HG03378 (cell line): ENCODE data around the gene LPCAT1.
"Not testable (repeated sequence)": the region's sequence is repeated elsewhere in the genome, so short reads cannot be mapped to it uniquely, and the experiment has no call there.

Source experiments
- ATAC-seq: cut with Tn5 transposase; IDR thresholded peaks from one replicate; pipeline ENCODE4 v1.9.1; 2021; ENCODE audit warnings: mild to moderate bottlenecking, moderate library complexity; ENCODE audit not compliant: unreplicated experiment

LPCAT1 gene

GRCh38 chr5:1468629-1469527, 54.9 kb downstream of the LPCAT1 start:
- ATAC-seq, result no peak

- no peak for ATAC-seq
Measured at GRCh38 chr5:1468247-1468612, 55.5 kb downstream of the LPCAT1 start.

- no peak for ATAC-seq
Measured at GRCh38 chr5:1467341-1468246, 56.2 kb downstream of the LPCAT1 start.

GRCh38 chr5:1466631-1467265, 57.0 kb downstream of the LPCAT1 start:
- no peak for ATAC-seq

GRCh38 chr5:1465966-1466471, 57.7 kb downstream of the LPCAT1 start:
- no peak for ATAC-seq

- no peak for ATAC-seq
Measured at GRCh38 chr5:1465117-1465516, 58.6 kb downstream of the LPCAT1 start.

- no peak for ATAC-seq
Measured at GRCh38 chr5:1464511-1464910, 59.2 kb downstream of the LPCAT1 start.

- ATAC-seq, result no peak
Measured at GRCh38 chr5:1464096-1464446, 59.7 kb downstream of the LPCAT1 start.

GRCh38 chr5:1463326-1464095, 60.2 kb downstream of the LPCAT1 start:
- no peak for ATAC-seq

GRCh38 chr5:1462358-1462757, 61.4 kb downstream of the LPCAT1 start:
- no peak for ATAC-seq

- no peak for ATAC-seq
Measured at GRCh38 chr5:1461396-1461795, 62.4 kb downstream of the LPCAT1 start.

GRCh38 chr5:1460054-1460682, 63.6 kb downstream of the LPCAT1 start:
- no peak for ATAC-seq

GRCh38 chr5:1459435-1459834, 64.3 kb downstream of the LPCAT1 start:
- not testable (repeated sequence) for ATAC-seq

- ATAC-seq, result not testable (repeated sequence)
Measured at GRCh38 chr5:1456110-1456881, 67.5 kb downstream of the LPCAT1 start.

GRCh38 chr5:1453613-1454012, 70.1 kb downstream of the LPCAT1 start:
- ATAC-seq, result no peak

GRCh38 chr5:1449081-1449630, 74.6 kb downstream of the LPCAT1 start:
- ATAC-seq, result no peak

GRCh38 chr5:1448511-1449011, 75.2 kb downstream of the LPCAT1 start:
- ATAC-seq, result no peak

- ATAC-seq, result no peak
Measured at GRCh38 chr5:1447671-1448361, 75.9 kb downstream of the LPCAT1 start.
